Iris pigment epithelial cell (primary cell): ENCODE results near the gene TSPOAP1.

Experiments used
- DNase-seq: peaks from one replicate; pipeline ENCODE4 v3.0.0-alpha.2; 2011; ENCODE audit warnings: low read depth

Gene TSPOAP1

DNA sequence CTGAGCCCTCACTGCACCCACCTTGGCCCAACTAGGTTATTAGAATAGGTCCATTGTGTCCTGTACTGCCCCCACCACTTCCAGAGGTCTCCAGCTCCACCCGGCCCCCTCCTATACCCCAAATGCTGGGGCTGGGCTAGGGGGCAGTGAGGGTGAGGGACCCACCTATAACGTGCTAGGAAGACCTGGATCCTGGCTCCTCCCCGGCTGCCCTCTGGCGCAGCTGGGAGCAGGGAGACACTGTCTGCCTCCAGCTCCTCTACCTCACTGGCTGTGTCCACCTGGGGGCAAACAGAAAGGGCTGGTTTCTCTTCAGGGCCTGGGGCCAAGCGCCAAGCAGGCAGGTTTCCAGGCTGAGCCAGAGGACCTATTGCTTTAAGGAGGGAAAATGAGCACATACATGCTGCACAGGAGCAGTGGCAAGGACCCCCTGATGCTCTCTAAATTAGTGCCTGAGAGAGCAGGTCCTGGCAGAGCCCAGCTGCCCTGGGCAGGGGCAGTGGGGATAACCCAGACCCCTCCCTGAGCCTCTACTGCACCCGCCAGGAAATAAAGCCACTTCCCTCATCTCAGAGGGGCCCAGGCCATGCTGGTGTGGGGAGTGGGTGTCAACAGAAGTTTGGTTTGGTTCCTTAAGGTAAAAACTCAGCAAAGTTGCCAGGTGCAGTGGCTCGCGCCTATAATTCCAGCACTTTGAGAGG is 12.2 kb downstream of the TSPOAP1 start:
- DNase-seq: no peak

- no peak for DNase-seq
These were observed 12.8 kb downstream of the TSPOAP1 start for GRCh38 chr17:58315750-58316149.

DNA sequence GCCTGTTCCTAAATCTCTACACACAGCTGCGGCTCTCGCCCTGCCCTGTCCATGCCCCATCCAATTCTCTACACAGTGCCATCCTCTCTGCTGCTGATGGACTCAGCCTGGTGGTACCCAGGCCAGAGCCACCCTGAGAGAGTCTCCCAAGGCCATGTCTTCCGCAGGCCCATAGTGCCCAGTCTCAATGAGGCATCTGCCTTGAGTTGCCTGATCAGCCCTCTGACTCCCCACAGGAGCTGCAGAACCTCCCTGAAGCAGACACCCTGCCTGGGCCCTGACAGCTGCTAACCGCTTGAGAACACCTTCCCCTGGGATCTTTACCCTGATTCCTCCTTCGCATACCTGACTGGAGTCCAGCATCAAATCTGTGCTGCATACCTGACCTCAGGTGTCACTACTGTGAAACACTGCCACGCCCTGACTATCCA is 13.3 kb downstream of the TSPOAP1 start:
- no peak for DNase-seq

DNA sequence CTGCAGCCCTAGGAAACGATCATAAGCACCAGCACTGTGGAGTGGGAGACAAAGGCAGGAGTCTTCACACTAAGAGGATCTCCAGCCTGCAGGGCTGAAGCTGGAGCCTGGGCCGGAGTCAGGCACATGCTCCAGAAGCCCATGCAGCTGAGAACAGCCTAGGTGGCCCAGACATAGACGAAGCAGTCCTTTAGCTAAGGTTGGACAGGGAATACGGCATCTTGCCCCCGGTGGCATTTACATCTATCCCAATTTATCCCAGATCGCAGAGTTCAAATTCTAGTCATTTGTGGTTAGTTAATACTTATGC is 13.9 kb downstream of the TSPOAP1 start:
- DNase-seq: no peak

- DNase-seq: no peak
These were observed 14.5 kb downstream of the TSPOAP1 start for GRCh38 chr17:58313815-58314705.

- DNase-seq: no peak
These were observed 15.8 kb downstream of the TSPOAP1 start for GRCh38 chr17:58312829-58313228.

GRCh38 chr17:58312021-58312630 is 16.5 kb downstream of the TSPOAP1 start:
- no peak for DNase-seq

DNA sequence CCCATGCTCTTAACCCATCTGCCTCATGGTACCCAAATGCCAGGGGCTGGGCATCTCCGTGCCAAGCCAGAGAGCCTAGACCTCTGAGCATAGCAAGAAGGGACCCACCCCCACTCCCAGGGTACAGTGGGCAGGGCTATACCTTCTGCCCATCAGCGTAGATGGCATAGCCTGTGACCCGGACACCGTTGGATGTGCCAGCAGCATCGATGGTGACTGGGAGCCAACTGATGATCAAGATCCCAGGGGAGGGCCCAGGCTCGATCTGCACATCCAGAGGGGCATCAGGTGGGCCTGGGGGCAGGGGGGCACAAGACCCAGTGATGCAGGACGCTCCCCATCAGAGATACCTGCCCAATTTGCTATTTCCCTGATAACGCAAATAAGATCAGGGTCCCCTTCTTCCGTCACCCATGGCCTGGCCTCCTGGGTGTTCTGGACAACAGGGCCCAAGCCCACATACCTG is 17.1 kb downstream of the TSPOAP1 start:
- no peak for DNase-seq

GRCh38 chr17:58310511-58311428 is 17.8 kb downstream of the TSPOAP1 start:
- no peak for DNase-seq

DNA sequence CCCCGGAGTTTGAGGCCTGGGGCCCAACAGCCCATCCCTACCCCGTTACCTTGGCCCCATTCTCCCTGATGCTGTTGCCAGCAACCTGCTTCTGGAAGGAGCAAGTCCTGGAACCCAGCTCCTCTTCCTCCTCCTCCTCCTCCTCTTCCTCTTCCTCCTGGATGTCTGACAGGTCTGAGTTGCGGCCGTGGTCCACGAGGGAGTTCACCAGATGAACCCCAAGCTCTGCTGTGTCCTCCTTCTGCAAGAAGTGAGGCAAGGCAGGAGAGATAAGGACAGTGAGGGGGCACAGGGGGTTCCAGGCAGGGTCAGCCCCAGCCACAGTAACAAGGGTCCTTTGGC is 18.7 kb downstream of the TSPOAP1 start:
- no peak for DNase-seq

- no peak for DNase-seq
These were observed 19.3 kb downstream of the TSPOAP1 start for GRCh38 chr17:58308985-58309917.

- DNase-seq: no peak
These were observed 20.2 kb downstream of the TSPOAP1 start for GRCh38 chr17:58308173-58308984.

GRCh38 chr17:58307468-58308172 is 21.0 kb downstream of the TSPOAP1 start:
- DNase-seq: no peak

DNA sequence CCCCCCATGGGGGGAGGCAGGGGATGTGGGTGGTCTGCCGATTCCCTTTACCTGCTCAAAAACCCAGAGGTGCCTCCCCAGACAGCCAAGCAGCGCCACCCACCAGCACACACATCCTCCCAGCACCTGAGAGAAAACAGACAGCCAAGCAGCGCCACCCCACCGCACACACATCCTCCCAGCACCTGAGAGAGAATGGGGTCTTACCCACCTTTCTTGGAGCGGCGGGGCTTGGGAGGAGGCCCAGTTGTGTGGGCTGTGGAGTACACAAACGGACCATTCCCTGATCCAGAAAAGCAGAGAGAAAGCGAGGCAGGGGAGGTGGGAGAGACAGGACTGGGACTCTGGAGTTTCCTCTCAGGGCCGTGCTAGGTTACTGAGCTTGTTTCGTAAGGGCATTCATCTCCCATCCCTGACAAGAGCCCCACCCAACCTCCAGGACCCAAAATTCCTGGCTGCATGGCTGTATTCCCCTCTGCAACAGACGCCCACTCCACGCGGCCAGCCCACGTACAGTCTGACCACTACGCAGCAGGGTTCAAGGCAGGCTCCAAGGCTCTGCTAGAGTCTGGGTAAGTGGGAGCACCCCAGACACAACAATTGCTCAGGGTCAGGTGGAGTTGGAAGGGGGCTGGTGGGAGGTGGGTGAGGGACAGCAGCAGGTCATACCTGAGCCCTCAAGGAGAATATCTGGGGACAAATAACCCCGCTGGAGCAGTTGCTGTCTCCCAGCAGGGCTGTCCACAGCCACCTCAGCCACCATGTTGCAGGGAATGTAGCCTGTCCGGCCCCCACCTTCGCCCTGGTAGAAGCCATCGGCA is 22.3 kb downstream of the TSPOAP1 start:
- DNase-seq: no peak

DNA sequence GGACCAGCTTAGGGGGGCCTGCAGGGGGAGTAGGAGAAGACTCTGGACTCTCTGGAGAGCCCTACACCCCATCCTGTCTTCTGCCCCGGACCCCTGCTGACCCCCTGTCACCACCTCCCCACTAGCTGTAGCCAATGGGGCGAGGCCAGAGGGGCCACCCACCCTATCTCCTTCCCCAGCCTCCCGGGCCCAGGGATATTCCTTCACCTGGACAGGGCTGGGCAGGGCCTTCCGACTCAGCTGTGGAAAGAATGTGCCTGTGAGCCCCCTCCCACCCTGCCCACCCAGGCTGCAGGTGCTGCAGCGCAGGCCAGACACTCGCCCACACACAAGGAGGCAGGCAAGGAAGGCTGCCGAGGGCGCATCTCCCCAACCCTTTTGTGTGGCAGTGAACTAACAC is 23.0 kb downstream of the TSPOAP1 start:
- DNase-seq: no peak

DNA sequence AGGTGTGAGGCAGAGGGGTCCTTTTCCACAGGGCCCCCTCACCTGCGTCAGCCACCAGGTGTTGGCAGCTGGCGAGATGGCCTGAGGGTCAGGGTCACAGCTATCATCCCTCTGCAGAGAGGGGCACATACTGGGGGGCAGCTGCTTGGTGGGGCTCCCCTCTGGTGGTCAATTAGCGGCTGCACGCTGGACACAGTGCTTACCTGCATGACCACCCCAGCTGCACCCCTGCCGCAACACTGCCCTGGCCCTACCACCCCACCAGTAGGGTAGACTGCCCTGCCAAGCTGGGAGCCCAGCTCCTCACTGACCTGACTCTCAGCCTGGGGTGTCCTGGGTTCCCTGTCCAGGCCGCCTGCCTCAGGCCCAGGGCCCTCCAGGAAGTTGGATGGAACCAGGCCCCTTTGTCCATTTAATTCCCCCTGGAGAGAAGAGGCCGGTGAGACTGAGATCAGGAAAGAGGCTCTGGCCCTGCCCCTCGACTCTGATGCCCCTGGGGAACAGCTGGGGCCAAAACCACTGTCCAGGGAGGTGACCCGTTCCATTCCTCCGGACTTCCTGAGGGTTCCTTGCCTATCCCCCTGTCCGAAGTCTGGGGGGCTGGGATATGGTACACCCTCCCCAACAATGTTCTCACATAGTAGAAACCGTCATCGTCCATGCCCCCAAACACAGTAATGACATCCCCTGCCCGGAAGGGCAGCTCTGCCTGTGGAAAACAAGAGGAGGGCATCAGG is 23.7 kb downstream of the TSPOAP1 start:
- DNase-seq: no peak

DNA sequence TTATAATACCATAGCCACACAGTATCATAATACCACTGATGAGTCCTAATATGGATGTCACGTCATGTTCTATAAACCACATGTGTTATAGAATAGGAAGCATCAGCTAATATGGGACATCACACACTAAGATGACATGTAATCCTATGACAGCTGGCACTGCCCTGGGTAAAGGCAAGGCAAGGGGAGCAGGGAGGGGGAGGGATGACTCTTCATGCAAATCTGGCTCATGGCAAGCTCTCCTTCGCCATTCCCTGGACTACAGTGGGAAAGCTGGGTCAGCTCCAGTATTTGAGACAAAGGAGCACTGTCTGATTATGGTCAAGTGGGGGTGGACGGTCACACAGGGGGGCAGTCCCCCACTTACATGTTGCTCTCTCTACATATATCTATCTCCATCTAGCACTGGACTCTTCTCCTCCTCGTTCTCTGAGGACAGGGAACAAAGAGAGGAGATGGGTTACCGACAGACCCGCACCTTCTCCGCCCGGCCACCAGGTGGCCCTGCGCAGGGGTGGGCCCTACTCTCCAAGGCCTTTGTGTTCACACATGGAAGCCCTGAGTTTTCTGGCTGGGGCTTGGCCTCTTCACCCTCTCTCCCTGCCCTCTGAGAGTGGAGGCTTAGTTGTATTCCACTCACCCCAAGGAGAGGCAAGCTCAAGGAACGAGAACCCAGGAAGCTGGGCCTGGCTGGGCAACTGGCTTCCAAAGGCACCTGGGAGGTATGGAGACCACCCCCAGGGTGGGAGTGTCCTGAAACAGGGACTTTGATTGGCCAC is 24.4 kb downstream of the TSPOAP1 start:
- DNase-seq: peak; percentile 41
